Measurements from ENCODE around the gene NRP2.

Gene NRP2

DNA sequence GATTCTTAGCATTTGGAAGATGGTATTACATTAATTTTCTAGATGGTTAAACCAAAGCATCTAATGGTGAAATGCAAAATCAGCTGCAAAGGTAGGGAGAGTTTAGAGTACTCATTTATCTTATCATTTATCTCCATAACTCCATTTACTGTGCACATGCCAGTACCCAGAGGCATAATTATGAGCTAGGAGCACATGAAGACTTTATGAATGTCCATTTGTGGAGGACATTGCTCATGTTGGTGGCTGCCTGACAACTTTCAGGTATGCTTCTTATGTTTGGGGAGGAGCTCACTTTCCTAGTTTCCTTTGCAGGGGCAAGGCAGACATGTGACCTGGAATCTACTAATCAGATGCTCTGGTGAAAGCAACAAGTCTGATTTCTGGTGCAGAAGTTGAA lies 134.0 kb downstream of the NRP2 start:
- no peak for DNase-seq

DNA sequence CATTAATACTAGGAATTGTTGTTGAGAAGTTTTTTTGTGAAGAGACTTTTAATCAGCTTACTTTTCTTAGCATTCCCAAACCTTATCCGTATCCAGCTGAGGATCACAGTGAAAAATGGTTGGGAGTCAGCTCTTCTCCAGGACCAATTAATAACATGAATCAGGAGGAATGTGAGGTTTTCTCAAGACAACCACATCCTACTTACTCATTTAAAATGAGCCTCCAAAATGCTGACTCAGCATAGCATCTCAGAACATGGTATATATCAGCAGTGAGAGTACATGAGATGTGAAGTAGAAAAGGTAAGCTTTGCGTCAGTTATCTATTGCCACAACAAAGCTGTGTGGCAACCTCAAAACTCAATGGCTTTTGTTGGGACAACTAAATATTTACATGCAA lies 140.3 kb downstream of the NRP2 start:
- DNase-seq, result no peak

DNA sequence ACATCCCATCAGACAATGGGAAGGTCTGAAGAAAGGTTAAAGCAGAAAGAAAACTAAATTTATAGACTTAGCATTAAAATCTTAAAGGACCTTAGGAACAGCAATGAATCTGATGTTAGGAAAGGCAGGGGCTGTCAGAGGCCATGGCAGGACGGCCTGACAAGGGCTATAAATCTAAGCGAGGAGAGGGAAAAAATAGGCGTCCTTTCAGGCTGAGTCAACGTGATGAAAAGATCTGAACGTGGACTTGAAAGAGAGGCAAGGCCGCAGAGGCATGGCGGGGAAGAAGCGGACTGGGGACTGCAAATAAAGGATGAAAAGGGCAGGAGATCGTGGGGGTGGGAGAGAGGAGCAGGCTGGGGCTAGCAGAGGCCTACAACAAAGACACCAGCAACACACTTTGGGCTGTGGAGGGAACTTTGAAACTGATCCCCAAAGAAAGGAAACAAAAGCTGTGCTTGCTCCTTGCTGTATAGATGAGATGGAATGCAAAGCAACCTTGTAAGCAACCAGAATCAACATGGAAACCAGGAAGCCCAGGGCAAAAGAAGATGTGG lies 145.6 kb downstream of the NRP2 start:
- DNase-seq, result no peak

DNA sequence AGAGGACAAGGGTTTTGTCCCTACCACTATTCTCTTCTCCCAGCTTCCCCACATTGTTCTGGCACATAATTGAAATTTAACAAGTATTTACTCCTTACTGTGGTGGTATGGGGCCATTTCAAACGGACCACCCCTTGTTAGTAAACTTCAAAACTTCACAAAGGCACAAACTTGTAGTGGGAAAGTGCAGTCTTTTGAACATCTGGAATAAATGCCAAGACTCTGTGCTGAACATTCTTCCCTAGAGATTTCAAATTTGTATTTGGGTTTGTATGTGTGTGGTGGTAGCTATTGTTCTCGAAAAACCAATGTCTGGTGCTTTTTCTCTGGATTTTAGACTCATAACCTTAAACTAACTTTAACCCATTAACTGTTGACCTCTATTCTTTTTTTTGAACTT lies 151.6 kb downstream of the NRP2 start:
- no peak for DNase-seq

DNA sequence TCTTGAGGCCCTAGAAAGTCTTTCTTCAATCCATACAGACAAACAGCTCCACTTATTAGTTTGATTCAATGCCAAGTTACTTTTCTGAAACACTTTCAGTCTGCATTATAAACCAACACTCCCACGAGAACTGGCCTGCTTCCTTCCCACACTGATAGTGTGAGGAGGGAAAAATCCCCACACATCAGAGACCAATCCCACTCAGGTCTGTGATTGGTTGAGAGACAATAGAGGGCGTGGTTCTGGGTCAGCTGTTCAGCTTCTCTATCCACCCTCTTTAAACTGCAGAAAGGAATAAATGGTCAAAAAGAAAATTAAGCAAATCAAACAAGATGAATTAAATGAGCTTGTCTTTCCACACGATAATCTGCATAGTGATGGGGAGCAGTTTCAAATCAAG lies 152.5 kb downstream of the NRP2 start:
- no peak for DNase-seq

DNA sequence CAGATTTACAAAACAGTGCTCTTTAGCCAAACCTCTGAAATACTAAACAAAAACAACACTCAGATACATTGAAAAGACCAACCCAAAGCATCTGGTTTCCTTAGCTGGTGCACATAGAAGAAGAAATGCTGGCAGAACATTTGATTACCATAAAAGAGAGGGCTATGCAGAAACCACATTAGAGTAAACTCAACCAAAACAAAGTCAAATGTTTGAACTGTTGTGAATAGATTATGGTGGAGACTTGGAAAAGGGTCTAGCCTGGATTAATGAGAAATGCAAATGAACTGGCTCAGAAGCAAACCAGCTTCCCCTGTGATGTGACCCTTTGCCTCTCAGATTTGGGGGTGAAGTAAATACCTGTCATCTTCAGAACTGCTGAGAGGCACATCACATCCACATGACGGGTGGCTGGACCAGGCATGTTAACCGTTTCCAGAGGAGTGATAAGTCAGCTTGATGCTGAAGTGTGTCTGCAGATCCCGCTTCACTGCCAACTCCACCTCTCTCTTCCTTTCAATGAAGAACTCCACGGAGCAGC lies 153.0 kb downstream of the NRP2 start:
- no peak for DNase-seq

DNA sequence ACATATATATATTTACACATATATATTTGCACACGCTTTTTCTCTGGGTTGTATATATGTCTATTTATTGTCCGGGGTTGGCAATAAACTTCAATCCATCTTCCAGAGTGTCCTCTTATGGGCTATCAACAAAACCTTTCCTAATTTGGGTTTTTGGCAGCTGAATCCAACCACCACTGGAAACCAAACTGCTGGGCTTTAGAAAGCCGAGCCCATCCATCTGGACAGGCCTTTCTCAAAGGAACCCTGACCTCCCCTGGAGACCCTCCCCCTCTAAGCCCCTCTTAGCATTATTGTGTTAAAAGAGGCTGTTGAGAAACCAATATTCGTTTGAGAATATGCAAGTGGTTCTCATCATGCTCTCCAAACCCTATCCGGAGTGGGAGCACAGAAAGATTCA lies 153.6 kb downstream of the NRP2 start:
- no peak for DNase-seq

DNA sequence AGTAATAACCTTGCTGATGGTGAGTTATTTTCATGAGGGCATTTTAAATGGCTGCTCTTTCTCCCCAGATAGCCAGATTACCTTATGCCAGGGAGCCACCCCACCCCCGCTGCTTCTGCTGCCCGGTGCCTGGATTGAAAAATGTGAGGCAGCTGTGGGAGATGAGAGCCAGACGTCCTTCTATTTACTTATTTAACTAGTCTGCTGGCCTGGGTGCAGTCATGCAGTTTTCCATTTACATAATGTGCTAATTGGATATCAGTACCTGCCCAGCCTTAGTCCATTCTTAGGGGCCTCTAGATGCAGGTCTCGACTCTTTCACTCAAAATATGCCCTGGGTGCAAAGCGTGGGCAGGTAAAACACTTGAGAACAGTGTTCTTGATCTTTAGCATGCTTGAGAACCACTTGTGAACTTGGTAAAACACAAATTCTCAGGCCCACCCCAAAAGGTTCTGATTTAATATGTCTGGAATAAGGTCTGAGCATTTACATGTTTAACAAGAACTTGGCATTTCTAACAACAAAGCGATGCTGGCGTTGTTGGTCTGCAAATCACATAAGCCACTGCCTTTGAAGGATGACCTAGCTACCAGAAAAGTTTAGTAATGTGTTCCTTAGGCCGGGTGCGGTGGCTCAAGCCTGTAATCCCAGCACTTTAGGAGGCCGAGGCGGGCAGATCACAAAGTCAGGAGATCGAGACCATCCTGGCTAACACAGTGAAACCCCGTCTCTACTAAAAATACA lies 154.3 kb downstream of the NRP2 start:
- no peak for DNase-seq

DNA sequence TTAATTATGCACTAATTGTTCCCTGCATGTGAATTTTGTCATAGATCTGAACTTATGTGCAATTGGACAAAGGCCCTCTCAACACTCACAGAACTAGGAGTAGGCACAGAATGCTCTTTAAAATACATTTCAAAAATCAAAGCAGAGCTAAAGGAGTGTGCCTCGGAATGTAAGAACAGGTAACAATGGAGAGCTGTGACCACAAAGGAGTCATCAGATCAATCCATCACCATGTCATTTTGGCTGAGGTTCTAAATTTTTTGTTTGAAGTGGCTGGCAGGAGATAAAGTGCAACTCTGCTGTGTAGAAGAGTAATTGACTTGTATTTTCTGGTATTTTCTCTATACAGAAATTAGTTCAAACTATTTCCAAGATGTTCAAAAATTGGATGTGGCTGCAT lies 155.4 kb downstream of the NRP2 start:
- DNase-seq, result no peak

DNA sequence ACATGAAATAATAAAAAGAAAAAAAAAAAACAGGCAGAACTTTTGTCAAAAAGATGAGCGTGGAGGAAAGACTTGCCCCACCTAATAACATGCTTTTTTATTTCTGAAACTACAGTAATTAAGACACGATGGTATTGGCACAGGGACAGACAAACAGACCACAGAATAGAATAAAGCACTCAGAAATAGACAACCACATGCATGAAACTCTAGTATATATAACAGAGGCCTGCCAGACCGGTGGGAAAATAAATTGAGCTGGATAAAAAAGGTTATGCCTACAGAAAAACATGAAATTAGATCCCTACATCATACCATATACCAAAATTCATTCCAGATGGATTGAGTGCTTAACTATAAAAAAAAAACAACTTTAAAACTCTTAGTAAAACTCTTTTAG lies 163.1 kb downstream of the NRP2 start:
- DNase-seq, result no peak

All from left hindlimb (tissue), 1 donor.